Caco-2 (cell line): ENCODE data around the gene RHBDL3. TPM values are rescaled to one million over a fixed set of nuclear protein-coding genes. Genes with fewer than 3 reads are reported as not detected.
"Not testable (repeated sequence)": the region's sequence is repeated elsewhere in the genome, so short reads cannot be mapped to it uniquely, and the experiment has no call there.

Source experiments
- BruUV-seq: library from RNA; stranded (reverse); fragments of 400-500 nt; replicated peaks from 2 replicates; lab custom pipeline; 2021; lab: Mats Ljungman, UMichigan
- CTCF ChIA-PET: fragments of 300-600 bp; sonication (Branson Sonifier 250); formaldehyde crosslinking; loops from one replicate; lab custom pipeline; 2022; ENCODE audit warnings: antibody characterized with exemption; lab: Charles Lee
- POLR2A ChIA-PET: fragments of 300-600 bp; sonication (Branson Sonifier 250); formaldehyde crosslinking; loops from one replicate; lab custom pipeline; 2022; ENCODE audit warnings: antibody characterized with exemption; lab: Charles Lee
- DNase-seq, 2 experiments: peaks; one replicate each; pipeline versions ENCODE4 v3.0.0 to v3.0.0-alpha.2; 2020 to 2022
- H3K27me3 ChIP-seq: replicated peaks from 2 replicates; pipeline ENCODE4 v1.6.0; 2011; ENCODE audit warnings: low read length; ENCODE audit not compliant: control insufficient read depth, insufficient read depth
- H3K36me3 ChIP-seq: 2 replicates; pipeline ENCODE4 v1.5.1; 2011; ENCODE audit warnings: low read length; ENCODE audit not compliant: control insufficient read depth, insufficient read depth
- H3K4me1 ChIP-seq: fragments of 250-450 bp; sonication (Bioruptor Pico); 2 replicates; pipeline ENCODE4 v1.5.1; 2020; ENCODE audit warnings: mild to moderate bottlenecking
- H3K4me3 ChIP-seq: 2 replicates; pipeline ENCODE4 v1.5.1; 2011; ENCODE audit warnings: low read depth, mild to moderate bottlenecking, control low read depth, low read length
- H3K9me3 ChIP-seq: fragments of 250-450 bp; sonication (Bioruptor Pico); 2 replicates; pipeline ENCODE4 v1.5.1; 2020; ENCODE audit warnings: mild to moderate bottlenecking, moderate library complexity
- H3K27ac Mint-ChIP-seq: one replicate; pipeline ENCODE4 v1.8.0; 2022; ENCODE audit warnings: mixed read lengths; ENCODE audit not compliant: unreplicated experiment
- H3K27me3 Mint-ChIP-seq: one replicate; pipeline ENCODE4 v1.8.0; 2022; ENCODE audit warnings: mixed read lengths; ENCODE audit not compliant: insufficient read depth, unreplicated experiment
- H3K36me3 Mint-ChIP-seq: one replicate; pipeline ENCODE4 v1.8.0; 2022; ENCODE audit warnings: mild to moderate bottlenecking, mixed read lengths; ENCODE audit not compliant: insufficient read depth, unreplicated experiment
- H3K4me1 Mint-ChIP-seq: one replicate; pipeline ENCODE4 v1.8.0; 2022; ENCODE audit warnings: low read depth, mixed read lengths; ENCODE audit not compliant: unreplicated experiment
- H3K4me3 Mint-ChIP-seq: one replicate; pipeline ENCODE4 v1.8.0; 2022; ENCODE audit warnings: mild to moderate bottlenecking, moderate library complexity, mixed read lengths; ENCODE audit not compliant: unreplicated experiment
- H3K9me3 Mint-ChIP-seq: one replicate; pipeline ENCODE4 v1.8.0; 2022; ENCODE audit warnings: mixed read lengths; ENCODE audit not compliant: unreplicated experiment
- intact Hi-C: fragments of 100-400 bp; cut with micrococcal nuclease; formaldehyde crosslinking; loops from one replicate; pipeline ENCODE4 v1.10.0; 2022; ENCODE audit not compliant: unreplicated experiment
- total RNA-seq: library from RNA; stranded (reverse); gene quantifications from 2 replicates; pipeline ENCODE4 v1.2.3, GENCODE V29; 2022
- TF ChIP-seq, protein P1 (sequence below), 2 experiments: fragments of 200-600 bp in 1 of 2; IDR thresholded peaks; 1 replicate in 1 of 2; 2 replicates in 1 of 2; pipeline versions ENCODE4 v1.5.1 to v1.8.0; 2011 to 2022; ENCODE audit warnings: antibody characterized with exemption in 1 of 2, control low read depth in 1 of 2, inconsistent platforms in 1 of 2, low read depth in 1 of 2, low read length in 1 of 2, mild to moderate bottlenecking in 1 of 2, moderate library complexity in 1 of 2; ENCODE audit not compliant: insufficient read depth in 1 of 2, severe bottlenecking in 1 of 2, unreplicated experiment in 1 of 2

Gene RHBDL3
- total RNA-seq, 1 experiment from 2014 or later = not detected

DNA sequence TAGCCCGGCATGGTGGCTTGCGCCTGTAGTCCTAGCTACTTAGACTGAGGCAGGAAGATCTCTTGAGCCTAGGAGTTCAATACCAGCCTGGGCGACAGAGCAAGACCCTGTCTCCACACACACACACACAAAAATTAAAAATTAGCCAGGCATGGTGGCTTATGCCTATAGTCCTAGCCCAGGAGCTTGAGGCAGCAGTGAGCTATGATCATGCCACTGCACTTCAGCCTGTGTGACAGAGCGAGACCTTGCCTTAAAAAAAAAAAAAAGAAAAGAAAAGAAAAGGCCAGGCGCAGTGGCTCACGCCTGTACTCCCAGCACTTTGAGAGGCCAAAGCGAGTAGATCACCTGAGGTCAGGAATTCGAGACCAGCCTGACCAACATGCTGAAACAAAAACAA is 52.4 kb downstream of the RHBDL3 start:
- Histone ChIP-seq H3K36me3 (no peaks in the 10 kb centered on the region), H3K27me3 (no peaks in the 10 kb centered on the region), H3K4me3 (no peak overlapping the region), H3K4me1 (no peaks in the 10 kb centered on the region), H3K9me3 (no peaks in the 10 kb centered on the region)
- Mint-ChIP-seq H3K9me3 (no peaks in the 10 kb centered on the region), H3K27ac (no peak overlapping the region), H3K36me3 (no peaks in the 10 kb centered on the region), H3K4me3 (no peak overlapping the region), H3K4me1 (peaks cover 8% of the 10 kb centered on the region), H3K27me3 (peaks cover 6% of the 10 kb centered on the region)
- DNase-seq = no peak
- CTCF ChIA-PET = interaction anchor here (0.6 to 1.5 kb wide), 3 partner anchors 12 to 65 kb away, joined by 3 to 6 read pairs (median 4); no protein-coding TSS in a partner anchor
- POLR2A ChIA-PET = interaction anchor here (0.6 kb wide), 1 partner anchor 63 kb away, joined by 3 read pairs; no protein-coding TSS in a partner anchor
- TF ChIP-seq, protein P1, sequence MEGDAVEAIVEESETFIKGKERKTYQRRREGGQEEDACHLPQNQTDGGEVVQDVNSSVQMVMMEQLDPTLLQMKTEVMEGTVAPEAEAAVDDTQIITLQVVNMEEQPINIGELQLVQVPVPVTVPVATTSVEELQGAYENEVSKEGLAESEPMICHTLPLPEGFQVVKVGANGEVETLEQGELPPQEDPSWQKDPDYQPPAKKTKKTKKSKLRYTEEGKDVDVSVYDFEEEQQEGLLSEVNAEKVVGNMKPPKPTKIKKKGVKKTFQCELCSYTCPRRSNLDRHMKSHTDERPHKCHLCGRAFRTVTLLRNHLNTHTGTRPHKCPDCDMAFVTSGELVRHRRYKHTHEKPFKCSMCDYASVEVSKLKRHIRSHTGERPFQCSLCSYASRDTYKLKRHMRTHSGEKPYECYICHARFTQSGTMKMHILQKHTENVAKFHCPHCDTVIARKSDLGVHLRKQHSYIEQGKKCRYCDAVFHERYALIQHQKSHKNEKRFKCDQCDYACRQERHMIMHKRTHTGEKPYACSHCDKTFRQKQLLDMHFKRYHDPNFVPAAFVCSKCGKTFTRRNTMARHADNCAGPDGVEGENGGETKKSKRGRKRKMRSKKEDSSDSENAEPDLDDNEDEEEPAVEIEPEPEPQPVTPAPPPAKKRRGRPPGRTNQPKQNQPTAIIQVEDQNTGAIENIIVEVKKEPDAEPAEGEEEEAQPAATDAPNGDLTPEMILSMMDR (IDR thresholded peaks at IDR 0.05; ENCODE audit: insufficient read depth in 1 of 2, low read depth in 1 of 2, low read length in 1 of 2, severe bottlenecking in 1 of 2, unreplicated experiment in 1 of 2) = no peak
- intact Hi-C loops = loop anchor here (5.0 kb wide), 1 partner anchor 51 kb away; the partner anchor contains the start of gene RHBDL3
- BruUV-seq = no TSS peak

DNA sequence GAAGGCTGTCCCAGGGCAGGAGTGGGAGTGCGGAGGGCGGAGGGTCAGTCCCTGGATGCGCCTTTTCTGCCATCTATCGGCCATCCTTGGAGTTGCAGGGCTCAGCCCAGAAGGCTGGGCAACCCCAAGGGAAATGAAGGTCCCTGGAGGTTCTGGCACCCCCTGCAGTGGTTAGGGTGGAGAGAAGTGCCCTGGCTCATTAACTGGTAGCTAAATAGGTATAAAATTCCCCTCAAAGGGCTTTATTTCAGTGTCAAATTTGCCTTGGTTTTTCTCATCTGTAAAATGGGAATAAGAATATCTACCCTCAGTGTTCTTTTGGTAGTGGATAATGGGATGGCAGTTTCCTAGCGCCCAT is 53.9 kb downstream of the RHBDL3 start:
- no TSS peak for BruUV-seq
- Mint-ChIP-seq H3K9me3 (no peaks in the 10 kb centered on the region), H3K27ac (no peak overlapping the region), H3K36me3 (no peaks in the 10 kb centered on the region), H3K27me3 (peaks cover 2% of the 10 kb centered on the region), H3K4me3 (no peak overlapping the region), H3K4me1 (peaks cover 8% of the 10 kb centered on the region)
- Histone ChIP-seq H3K27me3 (no peaks in the 10 kb centered on the region), H3K4me3 (no peak overlapping the region), H3K36me3 (no peaks in the 10 kb centered on the region), H3K9me3 (no peaks in the 10 kb centered on the region), H3K4me1 (no peaks in the 10 kb centered on the region)
- ChIA-PET POLR2A (no interaction called here), CTCF (interaction anchor here (0.7 to 0.9 kb wide), 2 partner anchors 9 to 313 kb away, joined by 4 to 5 read pairs; no protein-coding TSS in a partner anchor)
- DNase-seq = peak; percentile 78 to 90
- intact Hi-C loops = loop anchor here (1.0 to 5.0 kb wide), 3 partner anchors 52 to 116 kb away; partner anchors contain the start of gene RHBDL3
- TF ChIP-seq, protein P1 (IDR thresholded peaks at IDR 0.05; ENCODE audit: insufficient read depth in 1 of 2, low read depth in 1 of 2, low read length in 1 of 2, severe bottlenecking in 1 of 2, unreplicated experiment in 1 of 2) = peak; percentile 98 to 99

DNA sequence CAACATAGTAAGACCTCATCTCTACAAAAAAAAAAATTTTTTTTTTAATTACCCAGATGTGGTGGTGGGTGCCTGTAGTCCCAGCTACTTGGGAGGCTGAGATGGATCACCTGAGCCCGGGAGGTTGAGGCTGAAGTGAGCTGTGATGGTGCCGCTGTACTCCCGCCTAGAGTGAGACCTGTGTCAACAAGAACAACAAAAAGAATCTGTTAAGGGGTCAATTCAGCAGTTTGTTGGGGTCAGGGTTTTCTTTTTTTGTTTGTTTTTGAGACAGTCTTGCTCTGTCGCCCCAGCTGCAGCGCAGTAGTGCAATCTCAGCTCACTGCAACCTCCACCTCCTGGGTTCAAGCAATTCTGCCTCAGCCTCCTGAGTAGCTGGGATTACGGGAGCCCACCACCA is 54.4 kb downstream of the RHBDL3 start:
- H3K9me3 Mint-ChIP-seq, BruUV-seq, H3K27me3 ChIP-seq, H3K4me3 ChIP-seq, POLR2A ChIA-PET, H3K36me3 Mint-ChIP-seq, H3K27me3 Mint-ChIP-seq, H3K4me3 Mint-ChIP-seq, H3K27ac Mint-ChIP-seq, intact Hi-C loops, H3K4me1 Mint-ChIP-seq, H3K4me1 ChIP-seq, H3K36me3 ChIP-seq, H3K9me3 ChIP-seq: not testable (repeated sequence)
- CTCF ChIA-PET = interaction anchor here (0.9 kb wide), 1 partner anchor 9 kb away, joined by 4 read pairs; no protein-coding TSS in a partner anchor
- DNase-seq = peak in 1 of 2 experiments; percentile 17
